NCI-H82 treated with DMSO at 0.1 percent for 48 hours (cell line): ENCODE results near the gene RASL11B.
"Not testable (repeated sequence)": the region's sequence is repeated elsewhere in the genome, so short reads cannot be mapped to it uniquely, and the experiment has no call there.

Source experiments
- DNase-seq: peaks from one replicate; lab custom pipeline; 2025; ENCODE audit not compliant: unreplicated experiment; lab: John Stamatoyannopoulos, UW

The RASL11B gene

GRCh38 chr4:52861879-52862616 is at the start of gene RASL11B:
Gene RASL11B, plus strand, starts transcription at chr4:52862317. Its CDS starts 191 bp downstream, at chr4:52862508.
- no peak for DNase-seq

- no peak for DNase-seq
Observed at GRCh38 chr4:52813546-52813945, 48.6 kb upstream of the RASL11B start.

GRCh38 chr4:52822583-52822971 is 39.5 kb upstream of the RASL11B start:
- DNase-seq, result no peak

GRCh38 chr4:52822972-52823701 is 39.0 kb upstream of the RASL11B start:
- no peak for DNase-seq

GRCh38 chr4:52823702-52824092 is 38.4 kb upstream of the RASL11B start:
- DNase-seq, result no peak

GRCh38 chr4:52824270-52824602 is 37.9 kb upstream of the RASL11B start:
- no peak for DNase-seq

GRCh38 chr4:52824603-52825459 is 37.3 kb upstream of the RASL11B start:
- DNase-seq, result no peak

GRCh38 chr4:52825460-52826090 is 36.5 kb upstream of the RASL11B start:
- DNase-seq, result no peak

GRCh38 chr4:52833941-52834525 is 28.1 kb upstream of the RASL11B start:
- no peak for DNase-seq

- DNase-seq, result not testable (repeated sequence)
Observed at GRCh38 chr4:52834641-52835456, 27.3 kb upstream of the RASL11B start.

- DNase-seq, result no peak
Observed at GRCh38 chr4:52836120-52836519, 26.0 kb upstream of the RASL11B start.

- DNase-seq, result no peak
Observed at GRCh38 chr4:52836678-52837077, 25.4 kb upstream of the RASL11B start.

- DNase-seq, result no peak
Observed at GRCh38 chr4:52837716-52838558, 24.2 kb upstream of the RASL11B start.

GRCh38 chr4:52838729-52839586 is 23.2 kb upstream of the RASL11B start:
- DNase-seq, result no peak

- DNase-seq, result no peak
Observed at GRCh38 chr4:52840531-52841370, 21.4 kb upstream of the RASL11B start.

- no peak for DNase-seq
Observed at GRCh38 chr4:52841682-52842456, 20.2 kb upstream of the RASL11B start.

GRCh38 chr4:52842792-52843191 is 19.3 kb upstream of the RASL11B start:
- no peak for DNase-seq
